Glomerular endothelial cell (primary cell): Measurements from ENCODE around the gene ATRIP. TPM values are rescaled to one million over a fixed set of nuclear protein-coding genes. Genes with fewer than 3 reads are reported as not detected.
"Not testable (repeated sequence)": the region's sequence is repeated elsewhere in the genome, so short reads cannot be mapped to it uniquely, and the experiment has no call there.

Experiments
- DNase-seq: peaks from one replicate; pipeline ENCODE4 v3.0.0-alpha.2; 2011; ENCODE audit warnings: low read depth, low spot score; ENCODE audit errors: extremely low read depth
- total RNA-seq: library from RNA; depleted of rRNA; stranded (reverse); fragments of >200 nt; gene quantifications from 2 replicates; pipeline ENCODE4 v1.2.3, GENCODE V29; 2015

The ATRIP gene
- total RNA-seq, 1 donor from 2014 or later = 8.6 TPM

DNA sequence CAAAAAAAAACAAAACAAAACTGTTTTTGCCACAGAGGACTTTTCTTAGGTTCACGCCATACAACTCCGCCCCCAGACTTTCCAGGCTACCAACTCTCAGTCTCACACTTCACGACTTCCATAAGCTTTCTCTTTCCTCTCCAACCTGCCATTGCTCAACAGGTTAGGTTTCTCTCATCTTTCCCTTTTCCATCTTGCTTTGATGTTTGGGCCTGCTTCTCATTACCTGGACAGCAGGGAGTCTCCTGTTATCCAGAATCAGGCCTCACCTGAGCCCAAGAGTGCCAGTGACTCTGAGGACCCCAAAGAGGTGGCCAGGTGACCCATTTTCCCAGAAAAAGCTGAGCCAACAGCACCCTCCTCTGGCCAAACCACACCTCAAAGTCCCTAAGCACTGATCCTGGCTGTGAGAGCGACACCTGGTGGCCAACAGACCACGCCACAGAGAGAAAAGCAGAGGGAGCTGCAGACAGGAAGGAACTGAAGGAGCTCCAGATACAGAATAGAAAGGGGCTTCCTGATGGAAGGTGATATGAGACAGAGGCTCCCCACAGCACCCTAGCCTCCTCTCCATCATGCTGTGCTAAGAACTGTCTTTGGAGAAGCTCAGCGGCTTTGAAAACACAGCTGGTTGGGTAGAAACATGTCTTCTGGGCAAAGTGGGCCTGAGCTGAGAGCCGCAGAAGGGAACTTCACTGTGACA is 10.6 kb upstream of the ATRIP start:
- DNase-seq = peak; percentile 48

DNA sequence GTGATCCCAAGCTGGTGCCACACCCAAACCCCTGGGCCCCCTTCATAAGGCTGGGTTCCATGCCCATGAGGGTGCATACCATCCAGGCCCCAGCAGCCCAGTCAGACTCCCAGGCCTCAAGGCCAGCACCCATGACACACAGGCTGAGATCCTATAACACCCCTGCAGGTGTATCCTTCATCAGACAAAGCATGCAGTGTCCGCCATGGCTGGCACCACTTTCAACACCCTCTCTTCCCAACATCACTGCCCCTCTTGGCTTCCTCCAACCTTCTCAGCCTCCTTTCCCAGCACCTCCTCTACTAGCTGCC is 10.1 kb upstream of the ATRIP start:
- DNase-seq = no peak

DNA sequence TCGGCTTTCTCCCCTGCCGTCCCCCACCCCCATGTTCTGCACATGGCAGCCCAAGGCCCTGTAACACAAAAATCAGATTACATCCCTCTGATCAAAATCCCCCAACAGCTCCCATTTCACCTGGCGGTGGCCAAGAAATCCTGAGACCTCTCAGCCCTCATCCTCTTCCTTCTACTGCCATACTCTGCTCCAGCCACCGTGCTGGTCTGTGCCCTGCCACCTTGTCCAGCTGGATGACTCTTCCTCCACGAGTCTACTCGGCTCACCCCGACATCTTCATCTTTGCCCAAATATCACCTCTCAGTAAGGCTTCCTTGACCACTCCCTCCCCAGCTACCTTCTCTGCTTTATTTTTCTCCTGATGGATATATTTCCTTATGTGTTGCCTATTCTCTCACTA is 9.7 kb upstream of the ATRIP start:
- no peak for DNase-seq

DNA sequence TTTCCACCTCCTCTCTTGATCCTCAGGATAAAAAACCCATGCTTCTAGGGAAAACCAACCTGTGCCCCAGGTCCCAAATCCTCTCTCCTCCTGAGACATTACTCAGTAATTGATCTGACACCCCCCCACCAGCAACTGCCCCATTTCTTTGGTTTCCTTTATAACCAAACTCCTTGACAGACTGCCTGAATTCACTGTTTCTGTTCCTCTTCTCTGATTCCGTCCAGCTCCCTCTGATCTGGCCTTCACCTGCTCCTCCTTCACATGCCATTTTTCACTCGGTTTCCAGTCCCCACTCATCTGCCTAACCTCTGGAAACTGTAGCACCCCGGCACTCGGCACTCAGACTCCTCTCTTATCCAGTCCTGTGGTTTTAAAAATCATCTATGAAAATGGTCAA is 8.7 kb upstream of the ATRIP start:
- no peak for DNase-seq

DNA sequence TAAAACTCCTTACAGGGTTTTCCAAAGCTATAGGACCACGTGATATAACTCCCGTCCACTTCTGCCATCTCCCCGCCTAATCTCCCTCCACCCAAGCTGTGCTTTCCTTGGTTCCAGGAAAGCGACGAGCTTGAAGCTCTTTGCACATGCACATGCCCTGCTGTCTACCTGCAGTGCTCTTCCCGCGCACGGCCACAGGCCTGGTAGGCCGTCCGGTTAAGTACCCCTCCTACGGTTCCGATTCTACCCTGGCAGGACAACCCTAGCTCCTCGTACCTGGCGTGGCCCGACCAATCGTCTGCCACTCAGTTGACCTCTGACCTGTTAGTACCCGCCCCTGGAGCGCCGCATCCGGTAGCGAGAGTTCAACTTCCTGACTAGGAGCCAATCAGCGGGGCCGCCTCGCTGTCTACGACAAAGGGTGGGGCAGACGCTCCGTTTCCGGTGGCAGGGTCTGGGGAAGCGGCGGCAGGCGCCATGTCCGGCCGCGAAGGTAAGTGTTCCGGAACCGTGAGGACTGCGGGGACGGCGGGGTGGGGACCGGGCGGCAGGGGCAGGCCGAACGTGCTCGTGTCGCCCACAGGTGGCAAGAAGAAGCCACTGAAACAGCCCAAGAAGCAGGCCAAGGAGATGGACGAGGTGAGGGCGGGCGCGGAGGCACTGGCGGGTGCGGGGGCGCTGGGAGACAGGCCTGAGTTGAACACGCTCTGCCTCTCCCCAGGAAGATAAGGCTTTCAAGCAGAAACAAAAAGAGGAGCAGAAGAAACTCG is 6.5 kb upstream of the ATRIP start, which contains the start of the genes CCDC51 and TMA7:
Gene CCDC51 (minus strand): TSS at position 300 of the 770 bp plus-strand sequence. CDS start 4,991 bp downstream, outside the sequence.
Gene TMA7 (plus strand): TSS at position 438 of the 770 bp plus-strand sequence. CDS start 40 bp downstream, at position 478.
- DNase-seq = peak; percentile 66

DNA sequence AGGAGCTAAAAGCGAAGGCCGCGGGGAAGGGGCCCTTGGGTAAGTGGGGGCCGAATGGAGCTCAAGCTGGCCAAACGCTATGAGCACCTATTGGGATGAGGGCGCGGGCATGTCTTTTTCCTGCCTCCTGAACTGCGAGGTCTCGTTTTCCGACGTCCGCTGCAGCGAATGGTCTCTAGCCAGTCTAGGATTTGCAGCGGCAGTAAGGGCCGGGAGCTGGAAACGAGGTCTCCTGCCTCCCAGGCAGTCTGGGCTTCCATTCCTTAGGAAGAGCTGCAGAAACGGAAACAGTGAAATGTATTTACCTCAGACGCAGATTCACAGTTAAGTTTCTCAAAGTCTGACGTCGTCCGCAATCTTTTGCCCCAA is 6.0 kb upstream of the ATRIP start:
- DNase-seq = no peak

DNA sequence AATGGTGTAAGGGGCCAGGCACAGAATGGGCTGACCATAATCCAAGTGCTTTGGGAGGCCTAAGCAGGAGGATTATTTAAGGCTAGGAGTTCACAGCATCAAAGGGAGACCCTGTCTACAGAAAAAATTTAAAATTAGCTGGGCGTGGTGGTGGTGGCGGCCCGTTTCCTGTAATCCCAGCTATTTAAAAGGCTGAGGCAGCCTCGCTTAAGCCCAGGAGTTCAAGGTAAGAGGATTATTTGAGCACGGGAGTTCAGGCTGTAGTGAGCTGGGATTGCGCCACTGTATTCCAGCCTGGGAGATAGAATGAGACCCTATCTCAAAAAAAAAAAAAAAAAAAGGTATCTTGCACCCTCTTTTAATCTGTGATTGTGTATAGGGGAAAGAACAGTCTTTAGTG is 4.6 kb upstream of the ATRIP start:
- DNase-seq = no peak

DNA sequence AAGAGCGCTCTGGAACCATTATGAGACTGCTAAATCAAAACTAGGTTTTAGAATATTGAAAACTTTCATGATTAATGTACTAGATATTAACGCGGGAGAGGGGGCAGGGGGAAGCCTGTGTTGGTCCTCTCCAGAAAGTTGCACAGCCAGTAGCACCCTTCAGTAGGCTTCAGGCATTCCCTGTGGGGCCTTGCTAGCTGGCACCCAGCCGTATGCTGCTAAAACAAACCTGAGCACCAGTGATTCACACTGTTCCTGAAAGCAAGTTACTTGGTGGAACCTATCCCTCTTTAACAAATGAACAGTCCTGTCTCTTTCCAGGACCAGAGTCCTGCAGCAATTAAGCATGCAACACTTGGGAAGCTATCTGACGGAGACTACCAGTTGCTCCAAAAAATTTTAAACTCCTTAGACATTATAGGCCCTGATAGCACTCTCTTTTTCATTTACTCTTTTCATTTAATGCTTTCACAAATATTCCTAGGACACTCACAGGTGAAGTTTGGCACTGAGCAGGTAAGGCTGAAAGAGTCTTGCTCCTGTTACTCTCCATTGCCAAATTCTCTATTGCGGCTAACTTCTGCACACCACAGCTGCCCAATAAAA is 1.2 kb upstream of the ATRIP start:
- DNase-seq = no peak

DNA sequence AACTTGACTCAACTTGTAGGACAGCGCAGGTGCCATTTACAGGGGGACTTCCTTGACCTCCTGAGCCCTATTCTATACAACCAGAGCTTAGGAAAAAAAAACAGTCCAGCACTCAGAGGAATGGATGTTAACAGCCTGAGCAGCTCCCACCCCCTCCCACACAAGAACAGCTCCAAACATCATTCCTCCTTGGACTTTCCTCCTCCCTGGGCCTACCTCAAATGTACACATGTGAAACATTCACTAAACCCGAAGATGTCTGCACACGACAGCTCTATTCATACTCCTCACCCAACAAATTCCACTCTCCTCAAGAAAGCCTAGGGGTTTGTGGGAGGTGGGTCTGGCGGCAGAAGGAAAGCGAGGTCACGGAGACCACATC is 503 bp upstream of the ATRIP start:
- DNase-seq = no peak

DNA sequence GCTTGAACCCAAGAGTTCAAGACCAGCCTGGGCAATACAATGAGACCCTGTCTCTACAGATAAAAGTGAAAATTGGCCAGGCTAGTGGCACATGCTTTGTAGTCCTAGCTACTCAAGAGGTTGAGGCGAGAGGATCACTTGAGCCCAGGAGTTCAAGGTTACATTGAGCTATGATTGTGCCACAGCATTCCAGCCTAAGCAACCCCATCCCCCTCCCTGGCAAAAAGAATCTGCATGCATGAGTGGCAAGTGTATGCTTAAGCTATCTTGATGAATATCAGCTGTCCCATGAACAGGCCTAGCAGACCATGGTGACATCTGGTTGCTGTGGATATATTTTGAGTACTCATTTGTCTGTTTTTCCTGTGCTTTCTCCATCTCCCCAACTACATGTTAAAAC is 4.7 kb downstream of the ATRIP start:
- DNase-seq = no peak

DNA sequence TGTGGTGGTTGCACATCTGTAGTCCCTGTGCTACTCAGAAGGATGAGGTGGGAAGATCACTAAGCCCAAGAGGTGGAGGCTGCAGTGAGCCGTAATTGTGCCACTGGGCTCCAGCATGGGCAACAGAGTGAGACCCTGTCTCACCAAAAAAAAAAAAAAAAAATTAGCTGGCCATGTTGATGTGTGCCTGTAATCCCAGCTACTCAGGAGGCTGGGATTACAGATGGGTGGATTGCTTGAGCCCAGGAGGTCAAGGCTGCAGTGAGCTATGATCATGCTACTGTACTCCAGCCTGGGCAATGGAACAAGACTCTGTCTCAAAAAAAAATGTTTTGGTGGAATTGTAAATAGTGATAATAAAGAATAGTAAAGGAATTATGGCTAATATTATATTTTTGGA is 9.9 kb downstream of the ATRIP start:
- DNase-seq = no peak

DNA sequence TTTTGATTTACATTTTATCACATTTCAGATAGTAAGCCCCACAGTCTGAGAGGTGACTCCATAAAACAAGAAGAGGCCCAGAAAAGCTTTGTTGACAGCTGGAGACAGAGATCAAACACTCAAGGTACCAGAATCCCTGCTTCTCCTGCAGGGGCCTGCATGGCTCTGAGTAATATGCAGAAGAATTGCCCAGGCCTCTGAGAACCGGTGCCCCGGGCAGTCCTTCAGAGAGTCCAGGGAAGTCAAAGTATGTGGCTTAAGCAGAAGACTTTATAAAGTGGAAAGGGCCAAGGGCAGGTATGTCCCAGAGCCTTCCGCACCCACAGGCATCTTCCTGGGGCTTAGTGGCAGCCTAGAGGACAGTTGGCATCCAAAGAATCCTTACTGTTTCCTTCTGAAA is 12.8 kb downstream of the ATRIP start:
- no peak for DNase-seq

DNA sequence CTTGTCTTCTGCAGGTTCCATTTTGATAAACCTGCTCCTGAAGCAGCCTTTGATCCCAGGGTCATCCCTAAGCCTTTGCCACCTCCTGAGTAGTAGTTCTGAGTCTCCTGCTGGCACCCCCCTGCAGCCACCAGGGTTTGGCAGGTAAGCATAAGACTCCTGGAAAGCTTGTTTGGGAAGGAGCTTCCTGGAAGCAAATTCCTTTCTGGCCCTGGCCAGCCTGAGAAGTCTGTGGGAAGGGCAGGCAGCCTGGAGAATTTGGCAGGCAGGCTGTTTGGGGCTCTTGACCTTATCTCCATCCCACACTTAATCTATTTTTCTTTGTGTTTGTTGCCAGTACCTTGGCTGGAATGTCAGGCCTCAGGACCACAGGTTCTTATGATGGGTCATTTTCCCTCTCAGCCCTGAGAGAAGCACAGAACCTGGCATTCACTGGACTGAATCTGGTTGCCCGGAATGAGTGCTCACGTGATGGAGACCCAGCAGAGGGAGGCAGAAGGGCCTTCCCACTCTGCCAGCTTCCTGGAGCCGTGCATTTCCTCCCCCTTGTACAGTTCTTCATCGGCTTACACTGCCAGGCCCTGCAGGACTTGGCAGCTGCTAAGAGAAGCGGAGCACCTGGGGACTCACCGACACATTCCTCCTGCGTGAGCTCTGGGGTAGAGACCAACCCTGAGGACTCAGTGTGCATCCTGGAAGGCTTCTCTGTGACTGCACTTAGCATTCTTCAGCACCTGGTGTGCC is 13.4 kb downstream of the ATRIP start:
- DNase-seq = no peak

DNA sequence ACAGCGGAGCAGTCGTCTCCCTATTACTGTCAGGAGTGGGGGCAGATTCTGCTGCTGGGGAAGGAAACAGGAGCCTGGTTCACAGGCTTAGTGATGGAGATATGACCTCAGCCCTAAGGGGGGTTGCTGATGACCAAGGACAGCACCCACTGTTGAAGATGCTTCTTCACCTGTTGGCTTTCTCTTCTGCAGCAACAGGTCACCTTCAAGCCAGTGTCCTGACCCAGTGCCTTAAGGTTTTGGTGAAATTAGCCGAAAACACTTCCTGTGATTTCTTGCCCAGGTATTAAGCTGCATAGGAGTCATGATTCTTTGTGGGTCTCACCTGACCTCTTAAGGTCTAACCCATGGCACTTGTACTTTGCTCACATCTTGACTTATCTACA is 14.0 kb downstream of the ATRIP start:
- DNase-seq = no peak

DNA sequence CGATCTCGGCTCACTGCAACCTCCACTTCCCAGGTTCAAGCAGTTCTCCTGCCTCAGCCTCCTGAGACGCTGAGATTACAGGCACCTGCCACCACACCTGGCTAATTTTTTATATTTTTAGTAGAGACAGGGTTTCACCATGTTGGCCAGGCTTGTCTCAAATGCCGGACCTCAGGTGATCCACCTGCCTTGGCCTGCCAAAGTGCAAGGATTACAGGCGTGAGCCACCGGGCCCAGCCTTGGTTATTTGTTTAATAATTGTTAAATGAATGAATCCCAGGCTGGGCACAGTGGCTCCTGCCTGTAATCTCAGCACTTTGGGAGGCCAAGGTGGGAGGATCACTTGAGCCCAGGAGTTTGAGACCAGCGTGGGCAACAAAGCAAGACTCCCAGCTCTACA is 15.2 kb downstream of the ATRIP start:
- not testable (repeated sequence) for DNase-seq

DNA sequence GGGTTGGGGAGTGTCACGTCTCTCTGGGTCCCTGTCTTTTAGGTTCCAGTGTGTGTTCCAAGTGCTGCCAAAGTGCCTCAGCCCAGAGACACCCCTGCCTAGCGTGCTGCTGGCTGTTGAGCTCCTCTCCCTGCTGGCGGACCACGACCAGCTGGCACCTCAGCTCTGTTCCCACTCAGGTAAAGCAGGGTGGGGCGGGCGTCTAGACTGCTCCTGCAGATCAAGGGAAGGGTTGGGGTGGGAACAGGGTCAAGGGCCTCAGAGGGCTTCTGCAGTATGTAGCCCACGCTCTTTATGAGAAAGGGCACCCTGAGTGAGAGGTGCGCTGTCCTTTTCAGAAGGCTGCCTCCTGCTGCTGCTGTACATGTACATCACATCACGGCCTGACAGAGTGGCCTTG is 17.2 kb downstream of the ATRIP start:
- DNase-seq = no peak

DNA sequence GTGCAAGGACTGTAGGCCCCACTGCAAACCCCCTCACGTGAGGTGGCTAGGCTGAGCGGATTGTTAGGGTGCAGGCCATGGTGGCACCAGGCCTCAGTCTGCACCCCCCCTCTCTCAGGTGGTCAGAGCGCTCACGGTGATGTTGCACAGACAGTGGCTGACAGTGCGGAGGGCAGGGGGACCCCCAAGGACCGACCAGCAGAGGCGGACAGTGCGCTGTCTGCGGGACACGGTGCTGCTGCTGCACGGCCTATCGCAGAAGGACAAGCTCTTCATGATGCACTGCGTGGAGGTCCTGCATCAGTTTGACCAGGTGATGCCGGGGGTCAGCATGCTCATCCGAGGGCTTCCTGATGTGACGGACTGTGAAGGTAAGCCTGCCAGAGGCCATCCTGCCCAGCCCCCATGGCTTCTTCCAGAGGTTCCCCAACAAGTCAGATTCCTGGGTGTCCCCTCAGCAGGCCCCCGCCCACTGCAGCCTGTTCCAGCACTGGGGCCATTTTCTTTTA is 18.2 kb downstream of the ATRIP start:
- no peak for DNase-seq

DNA sequence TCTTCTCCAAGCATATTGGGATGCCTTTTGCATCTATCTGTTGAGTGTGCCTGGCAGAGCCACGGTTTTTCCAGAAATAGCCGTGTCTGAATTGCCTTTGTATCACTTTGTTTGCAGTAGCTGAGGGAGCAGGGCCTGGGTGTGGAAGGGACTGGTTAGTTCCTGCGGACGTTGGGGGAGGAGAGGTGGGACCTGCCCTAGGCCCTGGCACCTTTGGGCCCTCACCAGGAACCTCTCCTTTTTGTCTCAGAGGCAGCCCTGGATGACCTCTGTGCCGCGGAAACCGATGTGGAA is 18.6 kb downstream of the ATRIP start:
- no peak for DNase-seq

DNA sequence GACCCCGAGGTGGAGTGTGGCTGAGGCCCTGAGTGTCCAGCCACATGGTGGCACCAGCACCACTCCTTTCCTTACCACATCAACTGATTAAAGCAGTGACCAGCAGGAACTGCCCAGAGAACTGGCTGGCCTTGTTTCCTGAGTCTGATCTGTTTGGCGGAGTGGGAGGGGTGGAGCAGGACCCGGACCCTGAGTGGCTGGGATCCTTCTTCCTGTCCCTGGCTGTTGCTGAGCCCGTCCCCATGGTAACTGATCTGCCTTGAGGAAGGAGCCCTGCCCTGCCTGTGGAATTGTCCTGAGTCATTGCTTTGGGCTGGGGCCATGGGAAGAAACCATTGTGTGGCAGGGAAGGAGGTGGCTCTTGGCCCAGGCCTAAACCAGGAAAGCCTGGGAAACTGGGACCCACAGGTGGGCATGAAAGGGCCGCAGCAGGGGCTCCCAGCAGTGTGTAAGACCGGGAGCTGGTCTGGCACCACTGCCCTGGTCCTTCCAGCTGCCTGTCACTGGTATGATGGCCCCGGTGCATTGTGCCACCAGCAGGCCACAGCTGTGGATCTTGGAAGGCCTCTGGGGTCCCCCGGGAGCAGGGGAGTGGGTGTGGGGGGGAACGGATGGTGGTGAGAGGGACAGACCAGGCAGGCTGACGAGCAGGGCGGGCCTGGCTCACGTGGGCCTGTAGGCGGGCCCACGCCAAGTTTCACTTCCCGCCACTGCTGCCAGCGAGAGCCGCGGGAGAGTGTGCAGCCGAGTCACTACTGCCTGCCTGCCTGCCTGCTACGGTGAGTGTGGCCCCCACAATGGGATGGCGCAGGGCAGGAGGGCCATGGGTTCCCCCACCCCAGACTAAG is 19.2 kb downstream of the ATRIP start:
- DNase-seq = peak; percentile 95

DNA sequence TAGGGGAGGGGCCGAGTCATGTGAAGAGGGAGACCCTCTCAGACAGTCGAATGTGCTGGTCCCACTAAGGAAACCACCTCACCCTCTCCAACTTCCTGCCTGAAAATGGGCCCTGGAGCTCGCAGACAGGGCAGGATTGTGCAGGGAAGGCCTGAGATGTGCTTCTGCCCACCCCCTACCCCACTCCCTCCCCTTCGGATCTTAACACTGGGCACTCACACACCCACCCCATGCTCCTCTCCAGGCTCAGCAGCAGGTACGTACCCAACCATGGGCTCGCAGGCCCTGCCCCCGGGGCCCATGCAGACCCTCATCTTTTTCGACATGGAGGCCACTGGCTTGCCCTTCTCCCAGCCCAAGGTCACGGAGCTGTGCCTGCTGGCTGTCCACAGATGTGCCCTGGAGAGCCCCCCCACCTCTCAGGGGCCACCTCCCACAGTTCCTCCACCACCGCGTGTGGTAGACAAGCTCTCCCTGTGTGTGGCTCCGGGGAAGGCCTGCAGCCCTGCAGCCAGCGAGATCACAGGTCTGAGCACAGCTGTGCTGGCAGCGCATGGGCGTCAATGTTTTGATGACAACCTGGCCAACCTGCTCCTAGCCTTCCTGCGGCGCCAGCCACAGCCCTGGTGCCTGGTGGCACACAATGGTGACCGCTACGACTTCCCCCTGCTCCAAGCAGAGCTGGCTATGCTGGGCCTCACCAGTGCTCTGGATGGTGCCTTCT is 20.0 kb downstream of the ATRIP start:
- no peak for DNase-seq
